WTC11 (cell line): Measurements from ENCODE around the gene SMAD9. TPM values are rescaled to one million over a fixed set of nuclear protein-coding genes. Genes with fewer than 3 reads are reported as not detected.

ENCODE experiments used
- ATAC-seq: fragments of 200-7000 bp; cut with Tn5 transposase; 2 replicates; pipeline ENCODE4 v1.10.0; 2021; ENCODE audit warnings: mild to moderate bottlenecking, moderate library complexity
- CTCF ChIA-PET: fragments of 300-600 bp; sonication (Branson Sonifier 250); formaldehyde crosslinking; loops from one replicate; lab custom pipeline; 2021; ENCODE audit warnings: antibody characterized with exemption; lab: Charles Lee
- POLR2A ChIA-PET: fragments of 350-600 bp; sonication (Branson Sonifier 250); formaldehyde crosslinking; loops from one replicate; lab custom pipeline; 2021; ENCODE audit warnings: antibody characterized with exemption; lab: Charles Lee
- DNase-seq: peaks from one replicate; pipeline ENCODE4 v3.0.0; 2021; ENCODE audit warnings: low spot score
- H3K27ac Mint-ChIP-seq: 2 replicates; pipeline ENCODE4 v1.8.0; 2021; ENCODE audit warnings: mixed read lengths
- H3K27me3 Mint-ChIP-seq: 2 replicates; pipeline ENCODE4 v1.8.0; 2021; ENCODE audit warnings: low read depth, mild to moderate bottlenecking, moderate library complexity, mixed read lengths
- H3K36me3 Mint-ChIP-seq: 2 replicates; pipeline ENCODE4 v1.8.0; 2021; ENCODE audit warnings: mixed read lengths
- H3K4me1 Mint-ChIP-seq: 2 replicates; pipeline ENCODE4 v1.8.0; 2022; ENCODE audit warnings: mixed read lengths
- H3K4me3 Mint-ChIP-seq: 2 replicates; pipeline ENCODE4 v1.8.0; 2021; ENCODE audit warnings: mild to moderate bottlenecking, moderate library complexity, mixed read lengths
- H3K9me3 Mint-ChIP-seq: 2 replicates; pipeline ENCODE4 v1.8.0; 2021; ENCODE audit warnings: mixed read lengths
- FOXK1 ChIP-seq: sonication (generic); formaldehyde crosslinking; IDR thresholded peaks from 2 replicates; pipeline ENCODE4 v1.8.0; 2022; ENCODE audit warnings: mild to moderate bottlenecking, moderate library complexity, missing genetic modification reagents
- GRHL2 ChIP-seq: fragments of 250-450 bp; sonication (Bioruptor Pico); IDR thresholded peaks from 2 replicates; pipeline ENCODE4 v1.8.0; 2022; ENCODE audit warnings: mild to moderate bottlenecking, moderate library complexity; ENCODE audit not compliant: insufficient replicate concordance, severe bottlenecking
- HMGA2 ChIP-seq: fragments of 250-450 bp; sonication (Bioruptor Pico); IDR thresholded peaks from 2 replicates; pipeline ENCODE4 v1.4.0; 2021; ENCODE audit warnings: mild to moderate bottlenecking, moderate library complexity
- KAT7 ChIP-seq: sonication (generic); formaldehyde crosslinking; IDR thresholded peaks from 2 replicates; pipeline ENCODE4 v1.8.1; 2023; ENCODE audit warnings: missing genetic modification reagents, mild to moderate bottlenecking, borderline replicate concordance
- PRDM15 ChIP-seq: sonication (generic); formaldehyde crosslinking; IDR thresholded peaks from 2 replicates; pipeline ENCODE4 v1.8.0; 2022; ENCODE audit warnings: missing genetic modification reagents
- SMAD4 ChIP-seq: sonication (generic); formaldehyde crosslinking; IDR thresholded peaks from 2 replicates; pipeline ENCODE4 v1.8.0; 2022; ENCODE audit warnings: mild to moderate bottlenecking, missing genetic modification reagents
- SP1 ChIP-seq: sonication (generic); formaldehyde crosslinking; conservative IDR thresholded peaks from 2 replicates; pipeline ENCODE4 v1.8.1; 2022; ENCODE audit warnings: missing genetic modification reagents
- TEAD1 ChIP-seq: sonication (generic); formaldehyde crosslinking; IDR thresholded peaks from 2 replicates; pipeline ENCODE4 v1.8.0; 2022; ENCODE audit warnings: mild to moderate bottlenecking, missing genetic modification reagents
- USF1 ChIP-seq: sonication (generic); formaldehyde crosslinking; IDR thresholded peaks from 2 replicates; pipeline ENCODE4 v1.8.0; 2022; ENCODE audit warnings: mild to moderate bottlenecking, missing genetic modification reagents
- ZNF138 ChIP-seq: sonication (generic); formaldehyde crosslinking; conservative IDR thresholded peaks from 2 replicates; pipeline ENCODE4 v1.8.1; 2022; ENCODE audit warnings: mild to moderate bottlenecking, moderate library complexity, missing genetic modification reagents
- ZNF219 ChIP-seq: sonication (generic); formaldehyde crosslinking; IDR thresholded peaks from 2 replicates; pipeline ENCODE4 v1.8.0; 2023; ENCODE audit warnings: missing genetic modification reagents, mild to moderate bottlenecking, borderline replicate concordance
- ZNF263 ChIP-seq: sonication (generic); formaldehyde crosslinking; IDR thresholded peaks from 2 replicates; pipeline ENCODE4 v1.8.1; 2022; ENCODE audit warnings: low read depth, mild to moderate bottlenecking, moderate library complexity, missing genetic modification reagents
- ZNF317 ChIP-seq: sonication (generic); formaldehyde crosslinking; IDR thresholded peaks from 2 replicates; pipeline ENCODE4 v1.8.1; 2023; ENCODE audit warnings: low read depth, mild to moderate bottlenecking, moderate library complexity, missing genetic modification reagents, borderline replicate concordance
- ZNF396 ChIP-seq: fragments of 250-450 bp; sonication (Bioruptor Pico); IDR thresholded peaks from 2 replicates; pipeline ENCODE4 v1.8.0; 2021; ENCODE audit warnings: mild to moderate bottlenecking, moderate library complexity, borderline replicate concordance
- total RNA-seq: library from RNA; stranded (reverse); gene quantifications from 3 replicates; pipeline ENCODE4 v1.2.3, GENCODE V29; 2021
- TF ChIP-seq, protein P1 (sequence below): sonication (generic); formaldehyde crosslinking; IDR thresholded peaks from 2 replicates; pipeline ENCODE4 v1.8.0; 2023; ENCODE audit warnings: missing genetic modification reagents, mild to moderate bottlenecking, borderline replicate concordance
- TF ChIP-seq, protein P2 (sequence below): sonication (generic); formaldehyde crosslinking; IDR thresholded peaks from 2 replicates; pipeline ENCODE4 v1.8.1; 2023; ENCODE audit warnings: mild to moderate bottlenecking, missing genetic modification reagents
- TF ChIP-seq, protein P3 (sequence below): sonication (generic); formaldehyde crosslinking; IDR thresholded peaks from 2 replicates; pipeline ENCODE4 v1.8.1; 2022; ENCODE audit warnings: mild to moderate bottlenecking, moderate library complexity, missing genetic modification reagents
- TF ChIP-seq, protein P4 (sequence below): sonication (generic); formaldehyde crosslinking; IDR thresholded peaks from 2 replicates; pipeline ENCODE4 v1.8.1; 2023; ENCODE audit warnings: mild to moderate bottlenecking, missing genetic modification reagents, borderline replicate concordance

Gene SMAD9
- total RNA-seq, 1 experiment from 2014 or later: 1.2 TPM

DNA sequence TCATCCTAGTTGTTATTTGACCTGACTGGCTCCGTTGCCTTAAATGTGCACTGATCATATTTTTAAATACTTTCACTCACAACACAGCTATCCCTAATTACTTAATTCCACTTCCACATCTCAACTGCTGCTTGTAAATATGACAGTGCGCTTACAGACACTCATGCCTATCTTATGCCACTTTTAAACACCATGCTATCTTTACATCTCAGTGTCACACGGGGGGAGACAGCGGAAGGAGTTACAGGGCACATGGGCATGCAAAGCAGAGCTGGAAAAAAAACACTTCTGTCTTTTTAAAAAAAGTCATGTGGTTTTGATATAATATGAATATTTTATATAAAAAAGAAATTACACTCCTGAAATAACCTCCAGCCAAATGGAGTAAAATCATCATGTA is 44.1 kb downstream of the SMAD9 start:
- TF ChIP-seq ZNF317 (CRISPR knock-in tag): no peak
- no peak for TF ChIP-seq SP1
- TF ChIP-seq, protein P1, sequence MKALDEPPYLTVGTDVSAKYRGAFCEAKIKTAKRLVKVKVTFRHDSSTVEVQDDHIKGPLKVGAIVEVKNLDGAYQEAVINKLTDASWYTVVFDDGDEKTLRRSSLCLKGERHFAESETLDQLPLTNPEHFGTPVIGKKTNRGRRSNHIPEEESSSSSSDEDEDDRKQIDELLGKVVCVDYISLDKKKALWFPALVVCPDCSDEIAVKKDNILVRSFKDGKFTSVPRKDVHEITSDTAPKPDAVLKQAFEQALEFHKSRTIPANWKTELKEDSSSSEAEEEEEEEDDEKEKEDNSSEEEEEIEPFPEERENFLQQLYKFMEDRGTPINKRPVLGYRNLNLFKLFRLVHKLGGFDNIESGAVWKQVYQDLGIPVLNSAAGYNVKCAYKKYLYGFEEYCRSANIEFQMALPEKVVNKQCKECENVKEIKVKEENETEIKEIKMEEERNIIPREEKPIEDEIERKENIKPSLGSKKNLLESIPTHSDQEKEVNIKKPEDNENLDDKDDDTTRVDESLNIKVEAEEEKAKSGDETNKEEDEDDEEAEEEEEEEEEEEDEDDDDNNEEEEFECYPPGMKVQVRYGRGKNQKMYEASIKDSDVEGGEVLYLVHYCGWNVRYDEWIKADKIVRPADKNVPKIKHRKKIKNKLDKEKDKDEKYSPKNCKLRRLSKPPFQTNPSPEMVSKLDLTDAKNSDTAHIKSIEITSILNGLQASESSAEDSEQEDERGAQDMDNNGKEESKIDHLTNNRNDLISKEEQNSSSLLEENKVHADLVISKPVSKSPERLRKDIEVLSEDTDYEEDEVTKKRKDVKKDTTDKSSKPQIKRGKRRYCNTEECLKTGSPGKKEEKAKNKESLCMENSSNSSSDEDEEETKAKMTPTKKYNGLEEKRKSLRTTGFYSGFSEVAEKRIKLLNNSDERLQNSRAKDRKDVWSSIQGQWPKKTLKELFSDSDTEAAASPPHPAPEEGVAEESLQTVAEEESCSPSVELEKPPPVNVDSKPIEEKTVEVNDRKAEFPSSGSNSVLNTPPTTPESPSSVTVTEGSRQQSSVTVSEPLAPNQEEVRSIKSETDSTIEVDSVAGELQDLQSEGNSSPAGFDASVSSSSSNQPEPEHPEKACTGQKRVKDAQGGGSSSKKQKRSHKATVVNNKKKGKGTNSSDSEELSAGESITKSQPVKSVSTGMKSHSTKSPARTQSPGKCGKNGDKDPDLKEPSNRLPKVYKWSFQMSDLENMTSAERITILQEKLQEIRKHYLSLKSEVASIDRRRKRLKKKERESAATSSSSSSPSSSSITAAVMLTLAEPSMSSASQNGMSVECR (CRISPR knock-in tag): no peak
- no peak for TF ChIP-seq KAT7
- TF ChIP-seq, protein P2, sequence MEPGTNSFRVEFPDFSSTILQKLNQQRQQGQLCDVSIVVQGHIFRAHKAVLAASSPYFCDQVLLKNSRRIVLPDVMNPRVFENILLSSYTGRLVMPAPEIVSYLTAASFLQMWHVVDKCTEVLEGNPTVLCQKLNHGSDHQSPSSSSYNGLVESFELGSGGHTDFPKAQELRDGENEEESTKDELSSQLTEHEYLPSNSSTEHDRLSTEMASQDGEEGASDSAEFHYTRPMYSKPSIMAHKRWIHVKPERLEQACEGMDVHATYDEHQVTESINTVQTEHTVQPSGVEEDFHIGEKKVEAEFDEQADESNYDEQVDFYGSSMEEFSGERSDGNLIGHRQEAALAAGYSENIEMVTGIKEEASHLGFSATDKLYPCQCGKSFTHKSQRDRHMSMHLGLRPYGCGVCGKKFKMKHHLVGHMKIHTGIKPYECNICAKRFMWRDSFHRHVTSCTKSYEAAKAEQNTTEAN: no peak
- TF ChIP-seq ZNF219 (CRISPR knock-in tag): no peak
- no peak for TF ChIP-seq USF1 (CRISPR knock-in tag)
- no peak for TF ChIP-seq FOXK1 (CRISPR knock-in tag)
- TF ChIP-seq ZNF138 (CRISPR knock-in tag): no peak
- TF ChIP-seq PRDM15 (CRISPR knock-in tag): no peak
- TF ChIP-seq, protein P3, sequence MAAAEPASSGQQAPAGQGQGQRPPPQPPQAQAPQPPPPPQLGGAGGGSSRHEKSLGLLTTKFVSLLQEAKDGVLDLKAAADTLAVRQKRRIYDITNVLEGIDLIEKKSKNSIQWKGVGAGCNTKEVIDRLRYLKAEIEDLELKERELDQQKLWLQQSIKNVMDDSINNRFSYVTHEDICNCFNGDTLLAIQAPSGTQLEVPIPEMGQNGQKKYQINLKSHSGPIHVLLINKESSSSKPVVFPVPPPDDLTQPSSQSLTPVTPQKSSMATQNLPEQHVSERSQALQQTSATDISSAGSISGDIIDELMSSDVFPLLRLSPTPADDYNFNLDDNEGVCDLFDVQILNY (CRISPR knock-in tag): no peak
- no peak for TF ChIP-seq SMAD4 (CRISPR knock-in tag)
- TF ChIP-seq TEAD1 (CRISPR knock-in tag): no peak
- no peak for TF ChIP-seq HMGA2 (CRISPR knock-in tag)
- ChIA-PET CTCF (interaction anchor here (1.2 kb wide), 1 partner anchor 18 kb away, joined by 3 read pairs; no protein-coding TSS in a partner anchor), POLR2A (no interaction called here)
- peaks cover 3% of the 10 kb centered on the region; the same call in 1 of the 2 replicates for H3K27me3 Mint-ChIP-seq
- H3K36me3 Mint-ChIP-seq: no peaks in the 10 kb centered on the region
- ATAC-seq: no peak
- no peak for DNase-seq
- no peak overlapping the region for H3K27ac Mint-ChIP-seq
- no peaks in the 10 kb centered on the region for H3K9me3 Mint-ChIP-seq
- peaks cover 4% of the 10 kb centered on the region for H3K4me1 Mint-ChIP-seq
- no peak overlapping the region for H3K4me3 Mint-ChIP-seq

DNA sequence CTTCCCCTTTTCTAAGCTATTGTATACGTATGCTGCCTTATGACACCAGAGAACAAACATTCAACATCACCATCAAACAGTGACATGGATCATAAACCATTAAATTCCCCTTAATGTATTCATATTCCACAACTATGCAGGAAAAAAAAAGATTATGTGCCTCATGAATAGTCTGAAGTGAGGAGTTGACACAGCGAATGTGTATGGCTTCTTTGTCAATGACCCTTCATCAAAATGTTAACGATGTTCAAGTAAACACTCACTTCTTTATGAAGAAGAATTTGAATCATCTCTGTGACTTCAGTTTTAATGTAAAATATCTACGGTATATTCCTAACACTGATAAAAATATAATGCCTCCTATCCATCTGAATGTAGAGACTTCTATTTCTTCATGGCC is 44.6 kb downstream of the SMAD9 start:
- Mint-ChIP-seq H3K27me3 (peaks cover 3% of the 10 kb centered on the region; the same call in 1 of the 2 replicates), H3K4me3 (no peak overlapping the region), H3K36me3 (no peaks in the 10 kb centered on the region), H3K9me3 (no peaks in the 10 kb centered on the region), H3K27ac (no peak overlapping the region), H3K4me1 (peaks cover 4% of the 10 kb centered on the region)
- DNase-seq (no peak), ATAC-seq (no peak)
- POLR2A ChIA-PET: no interaction called here
- CTCF ChIA-PET: interaction anchor here (1.2 kb wide), 1 partner anchor 17 kb away, joined by 3 read pairs; no protein-coding TSS in a partner anchor
- TF ChIP-seq GRHL2 (CRISPR knock-in tag) (no peak), ZNF263 (no peak), ZNF396 (CRISPR knock-in tag) (no peak)
- TF ChIP-seq, protein P4, sequence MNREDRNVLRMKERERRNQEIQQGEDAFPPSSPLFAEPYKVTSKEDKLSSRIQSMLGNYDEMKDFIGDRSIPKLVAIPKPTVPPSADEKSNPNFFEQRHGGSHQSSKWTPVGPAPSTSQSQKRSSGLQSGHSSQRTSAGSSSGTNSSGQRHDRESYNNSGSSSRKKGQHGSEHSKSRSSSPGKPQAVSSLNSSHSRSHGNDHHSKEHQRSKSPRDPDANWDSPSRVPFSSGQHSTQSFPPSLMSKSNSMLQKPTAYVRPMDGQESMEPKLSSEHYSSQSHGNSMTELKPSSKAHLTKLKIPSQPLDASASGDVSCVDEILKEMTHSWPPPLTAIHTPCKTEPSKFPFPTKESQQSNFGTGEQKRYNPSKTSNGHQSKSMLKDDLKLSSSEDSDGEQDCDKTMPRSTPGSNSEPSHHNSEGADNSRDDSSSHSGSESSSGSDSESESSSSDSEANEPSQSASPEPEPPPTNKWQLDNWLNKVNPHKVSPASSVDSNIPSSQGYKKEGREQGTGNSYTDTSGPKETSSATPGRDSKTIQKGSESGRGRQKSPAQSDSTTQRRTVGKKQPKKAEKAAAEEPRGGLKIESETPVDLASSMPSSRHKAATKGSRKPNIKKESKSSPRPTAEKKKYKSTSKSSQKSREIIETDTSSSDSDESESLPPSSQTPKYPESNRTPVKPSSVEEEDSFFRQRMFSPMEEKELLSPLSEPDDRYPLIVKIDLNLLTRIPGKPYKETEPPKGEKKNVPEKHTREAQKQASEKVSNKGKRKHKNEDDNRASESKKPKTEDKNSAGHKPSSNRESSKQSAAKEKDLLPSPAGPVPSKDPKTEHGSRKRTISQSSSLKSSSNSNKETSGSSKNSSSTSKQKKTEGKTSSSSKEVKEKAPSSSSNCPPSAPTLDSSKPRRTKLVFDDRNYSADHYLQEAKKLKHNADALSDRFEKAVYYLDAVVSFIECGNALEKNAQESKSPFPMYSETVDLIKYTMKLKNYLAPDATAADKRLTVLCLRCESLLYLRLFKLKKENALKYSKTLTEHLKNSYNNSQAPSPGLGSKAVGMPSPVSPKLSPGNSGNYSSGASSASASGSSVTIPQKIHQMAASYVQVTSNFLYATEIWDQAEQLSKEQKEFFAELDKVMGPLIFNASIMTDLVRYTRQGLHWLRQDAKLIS (CRISPR knock-in tag): no peak
